ENCODE data around the gene RFX7.

RFX7 gene

DNA sequence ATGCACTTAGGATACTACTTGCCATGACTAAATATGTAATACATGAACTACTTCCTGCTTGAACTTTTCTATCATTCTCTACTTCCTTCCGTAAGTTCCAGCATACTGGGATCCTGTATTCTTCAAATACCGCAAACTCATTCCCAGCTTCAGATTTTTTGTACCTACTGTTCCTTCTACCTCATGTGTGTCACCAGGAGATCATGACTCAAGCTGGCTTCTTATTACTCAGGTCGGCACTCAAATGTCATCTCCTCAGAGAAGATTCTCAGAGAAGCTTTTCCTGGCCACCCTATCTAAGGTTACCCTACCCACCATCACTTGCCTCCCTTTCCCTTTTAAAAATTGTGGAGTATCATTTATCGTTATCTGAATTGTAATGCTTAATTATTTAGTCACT is 66.7 kb downstream of the RFX7 start:
- Histone ChIP-seq H3K14ac (ENCODE audit: low read length in 2 of 2) (no peak overlapping the region), H4K8ac (ENCODE audit: low read length) (no peak overlapping the region), H2BK5ac (ENCODE audit: low read depth, low read length, poor library complexity, severe bottlenecking) (no peak overlapping the region), H2AK5ac (ENCODE audit: low read length, severe bottlenecking) (no peak overlapping the region), H4K91ac (ENCODE audit: low read length) (no peak overlapping the region), H3K4me2 (ENCODE audit: low read length, poor library complexity, severe bottlenecking) (no peak overlapping the region), H3K9me3 (ENCODE audit: control insufficient read depth, low read length) (no peaks in the 10 kb centered on the region), H3K79me1 (replicated peaks; ENCODE audit: low read length, poor library complexity, severe bottlenecking) (peaks cover 14% of the 10 kb centered on the region), H2BK12ac (ENCODE audit: low read length in 2 of 2) (no peak overlapping the region), H3K27me3 (ENCODE audit: control insufficient read depth in 1 of 2, insufficient read depth in 1 of 2, low read length in 2 of 2) (no peaks in the 10 kb centered on the region), H3K4me1 (ENCODE audit: control insufficient read depth, insufficient read depth, low read depth, low read length) (no peaks in the 10 kb centered on the region), H3K27ac (ENCODE audit: low read length, poor library complexity, severe bottlenecking) (no peak overlapping the region), H3K9ac (ENCODE audit: low read length) (no peak overlapping the region), H3K4me3 (ENCODE audit: insufficient read depth in 1 of 2, low read depth in 1 of 2, low read length in 2 of 2) (no peak overlapping the region), H3K36me3 (ENCODE audit: control insufficient read depth in 1 of 2, insufficient read depth in 2 of 2, low read depth in 1 of 2, low read length in 2 of 2) (peaks cover 0 to 27% of the 10 kb centered on the region in 2 experiments), H3K18ac (ENCODE audit: low read depth in 1 of 2, low read length in 2 of 2) (no peak overlapping the region), H3K23ac (ENCODE audit: low read length in 2 of 2) (no peak overlapping the region), H2BK120ac (ENCODE audit: low read depth, low read length) (no peak overlapping the region), H2BK15ac (ENCODE audit: low read depth, poor library complexity, severe bottlenecking) (no peak overlapping the region), H2AFZ (ENCODE audit: low read depth, low read length) (no peak overlapping the region), H3K4ac (ENCODE audit: low read depth in 1 of 2, low read length in 2 of 2) (no peak overlapping the region)
- no peak for DNase-seq
- 92% methylated on average over 3 of the region's 4 CpGs for WGBS

DNA sequence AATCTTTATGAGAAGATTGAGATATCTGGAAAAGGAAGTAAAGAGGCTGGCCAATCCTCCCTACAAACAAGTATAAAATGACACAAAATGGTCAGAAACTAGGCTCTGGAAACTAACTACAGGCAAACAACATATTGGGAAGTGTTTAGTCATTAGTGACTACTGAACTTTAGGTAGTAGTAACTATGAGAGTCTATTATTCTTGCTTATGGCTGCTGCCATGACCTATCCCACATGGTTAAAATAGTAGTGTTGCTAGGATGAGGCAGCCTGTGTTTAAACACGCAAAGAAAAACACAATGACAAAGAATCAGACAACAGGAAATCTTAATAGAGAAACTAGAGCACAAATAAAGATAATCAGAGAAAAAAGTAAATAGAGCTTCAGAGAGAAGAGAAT is 67.9 kb downstream of the RFX7 start:
- peaks cover 12% of the 10 kb centered on the region for H3K79me1 ChIP-seq (replicated peaks; ENCODE audit: low read length, poor library complexity, severe bottlenecking)
- no CpG with 5 or more reads among the region's 1 CpG for WGBS
- no peak overlapping the region for H3K14ac ChIP-seq (ENCODE audit: low read length in 2 of 2)

DNA sequence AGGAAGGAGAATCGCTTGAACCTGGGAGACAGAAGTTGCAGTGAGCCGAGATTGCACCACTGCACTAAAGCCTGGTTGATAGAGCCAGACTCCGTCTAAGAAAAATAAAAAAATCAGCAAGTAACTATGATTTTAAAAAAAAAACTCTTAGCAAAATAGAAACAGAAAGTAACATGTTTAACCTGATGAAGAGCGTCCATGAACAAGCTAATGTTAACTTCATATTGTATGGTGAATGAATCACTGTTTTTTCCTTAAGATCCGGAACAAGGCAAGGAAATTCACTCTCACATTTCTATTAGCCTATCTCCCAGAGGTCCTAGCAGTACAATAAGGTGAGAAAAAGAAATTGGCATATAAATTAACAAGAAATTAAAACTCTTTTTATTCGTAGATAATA is 69.0 kb downstream of the RFX7 start:
- Histone ChIP-seq H3K9ac (ENCODE audit: low read length) (no peak overlapping the region), H3K4me2 (ENCODE audit: low read length, poor library complexity, severe bottlenecking) (no peak overlapping the region), H2BK5ac (ENCODE audit: low read depth, low read length, poor library complexity, severe bottlenecking) (no peak overlapping the region), H3K27me3 (ENCODE audit: control insufficient read depth in 1 of 2, insufficient read depth in 1 of 2, low read length in 2 of 2) (no peaks in the 10 kb centered on the region), H3K23ac (ENCODE audit: low read length in 2 of 2) (no peak overlapping the region), H3K14ac (ENCODE audit: low read length in 2 of 2) (no peak overlapping the region), H3K9me3 (ENCODE audit: control insufficient read depth, low read length) (no peaks in the 10 kb centered on the region), H2BK120ac (ENCODE audit: low read depth, low read length) (no peak overlapping the region), H2BK15ac (ENCODE audit: low read depth, poor library complexity, severe bottlenecking) (no peak overlapping the region), H2BK12ac (ENCODE audit: low read length in 2 of 2) (no peak overlapping the region), H2AFZ (ENCODE audit: low read depth, low read length) (no peak overlapping the region), H3K4ac (ENCODE audit: low read depth in 1 of 2, low read length in 2 of 2) (no peak overlapping the region), H3K36me3 (ENCODE audit: control insufficient read depth in 1 of 2, insufficient read depth in 2 of 2, low read depth in 1 of 2, low read length in 2 of 2) (peaks cover 0 to 48% of the 10 kb centered on the region in 2 experiments), H4K91ac (ENCODE audit: low read length) (no peak overlapping the region), H3K18ac (ENCODE audit: low read depth in 1 of 2, low read length in 2 of 2) (no peak overlapping the region), H3K4me1 (ENCODE audit: control insufficient read depth, insufficient read depth, low read depth, low read length) (no peaks in the 10 kb centered on the region), H3K79me1 (replicated peaks; ENCODE audit: low read length, poor library complexity, severe bottlenecking) (peaks cover 12% of the 10 kb centered on the region), H3K27ac (ENCODE audit: low read length, poor library complexity, severe bottlenecking) (no peak overlapping the region), H4K8ac (ENCODE audit: low read length) (no peak overlapping the region), H3K4me3 (ENCODE audit: insufficient read depth in 1 of 2, low read depth in 1 of 2, low read length in 2 of 2) (no peak overlapping the region), H2AK5ac (ENCODE audit: low read length, severe bottlenecking) (no peak overlapping the region)
- 89% methylated on average over 3 of the region's 6 CpGs for WGBS
- no peak for DNase-seq

More for the DNA sequence above, 67.9 kb downstream of the RFX7 start:
- Histone ChIP-seq H2BK5ac (ENCODE audit: low read depth, low read length, poor library complexity, severe bottlenecking) (no peak overlapping the region), H2BK12ac (ENCODE audit: low read length in 2 of 2) (no peak overlapping the region), H2BK15ac (ENCODE audit: low read depth, poor library complexity, severe bottlenecking) (no peak overlapping the region), H2BK120ac (ENCODE audit: low read depth, low read length) (no peak overlapping the region), H3K4me1 (ENCODE audit: control insufficient read depth, insufficient read depth, low read depth, low read length) (no peaks in the 10 kb centered on the region), H3K27me3 (ENCODE audit: control insufficient read depth in 1 of 2, insufficient read depth in 1 of 2, low read length in 2 of 2) (no peaks in the 10 kb centered on the region), H2AK5ac (ENCODE audit: low read length, severe bottlenecking) (no peak overlapping the region), H3K23ac (ENCODE audit: low read length in 2 of 2) (no peak overlapping the region), H3K18ac (ENCODE audit: low read depth in 1 of 2, low read length in 2 of 2) (no peak overlapping the region), H3K4me2 (ENCODE audit: low read length, poor library complexity, severe bottlenecking) (no peak overlapping the region), H4K8ac (ENCODE audit: low read length) (no peak overlapping the region), H3K4ac (ENCODE audit: low read depth in 1 of 2, low read length in 2 of 2) (no peak overlapping the region), H3K9me3 (ENCODE audit: control insufficient read depth, low read length) (no peaks in the 10 kb centered on the region), H3K9ac (ENCODE audit: low read length) (no peak overlapping the region), H2AFZ (ENCODE audit: low read depth, low read length) (no peak overlapping the region), H3K27ac (ENCODE audit: low read length, poor library complexity, severe bottlenecking) (no peak overlapping the region), H3K4me3 (ENCODE audit: insufficient read depth in 1 of 2, low read depth in 1 of 2, low read length in 2 of 2) (no peak overlapping the region), H3K36me3 (ENCODE audit: control insufficient read depth in 1 of 2, insufficient read depth in 2 of 2, low read depth in 1 of 2, low read length in 2 of 2) (peaks cover 0 to 39% of the 10 kb centered on the region in 2 experiments), H4K91ac (ENCODE audit: low read length) (no peak overlapping the region)
- no peak for DNase-seq

DNA sequence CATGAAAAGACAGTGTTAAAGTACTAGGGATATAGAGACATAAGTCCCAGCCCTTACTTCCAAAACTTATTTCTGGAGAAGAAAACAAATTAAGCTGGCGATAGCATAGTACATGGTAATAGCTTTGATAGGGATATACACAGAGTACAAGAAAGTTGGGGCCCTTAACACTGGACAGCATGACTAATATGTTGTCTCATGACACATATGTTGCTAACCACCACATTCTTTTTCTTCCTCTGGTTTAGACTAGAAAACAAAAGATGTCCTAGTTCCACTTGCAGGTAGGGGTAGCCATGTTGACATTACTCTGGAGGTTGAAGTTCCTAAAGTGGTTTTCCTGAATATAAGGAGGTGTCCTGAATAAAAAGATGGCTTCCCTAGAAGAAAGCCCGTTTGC is 75.3 kb downstream of the RFX7 start:
- H2BK15ac ChIP-seq (ENCODE audit: low read depth, poor library complexity, severe bottlenecking): no peak overlapping the region
- peaks cover 26% of the 10 kb centered on the region for H3K79me1 ChIP-seq (replicated peaks; ENCODE audit: low read length, poor library complexity, severe bottlenecking)
- no peaks in the 10 kb centered on the region for H3K9me3 ChIP-seq (ENCODE audit: control insufficient read depth, low read length)
- H2AFZ ChIP-seq (ENCODE audit: low read depth, low read length): no peak overlapping the region
- no peak overlapping the region for H3K18ac ChIP-seq (ENCODE audit: low read depth in 1 of 2, low read length in 2 of 2)
- no peak overlapping the region for H3K14ac ChIP-seq (ENCODE audit: low read length in 2 of 2)
- no peak overlapping the region for H3K27ac ChIP-seq (ENCODE audit: low read length, poor library complexity, severe bottlenecking)
- no peak overlapping the region for H3K4me2 ChIP-seq (ENCODE audit: low read length, poor library complexity, severe bottlenecking)
- no peak overlapping the region for H4K8ac ChIP-seq (ENCODE audit: low read length)
- no peak overlapping the region for H3K4ac ChIP-seq (ENCODE audit: low read depth in 1 of 2, low read length in 2 of 2)
- H3K4me3 ChIP-seq (ENCODE audit: insufficient read depth in 1 of 2, low read depth in 1 of 2, low read length in 2 of 2): no peak overlapping the region
- H4K91ac ChIP-seq (ENCODE audit: low read length): no peak overlapping the region
- no peak overlapping the region for H2BK12ac ChIP-seq (ENCODE audit: low read length in 2 of 2)
- H3K27me3 ChIP-seq (ENCODE audit: control insufficient read depth in 1 of 2, insufficient read depth in 1 of 2, low read length in 2 of 2): no peaks in the 10 kb centered on the region
- peak; percentile 41 for DNase-seq
- no peak overlapping the region for H3K9ac ChIP-seq (ENCODE audit: low read length)
- no peak overlapping the region for H2BK120ac ChIP-seq (ENCODE audit: low read depth, low read length)
- H3K36me3 ChIP-seq (ENCODE audit: control insufficient read depth in 1 of 2, insufficient read depth in 2 of 2, low read depth in 1 of 2, low read length in 2 of 2): peaks cover 0 to 35% of the 10 kb centered on the region in 2 experiments
- no peak overlapping the region for H2BK5ac ChIP-seq (ENCODE audit: low read depth, low read length, poor library complexity, severe bottlenecking)
- no peak overlapping the region for H2AK5ac ChIP-seq (ENCODE audit: low read length, severe bottlenecking)
- H3K23ac ChIP-seq (ENCODE audit: low read length in 2 of 2): no peak overlapping the region
- peaks cover 2% of the 10 kb centered on the region for H3K4me1 ChIP-seq (ENCODE audit: control insufficient read depth, insufficient read depth, low read depth, low read length)
- WGBS: 90% methylated on average over 1 of the region's 2 CpGs

All from mesenchymal stem cell (in vitro differentiated cells and primary cell).